G401.6 (cell line): Measurements from ENCODE around the gene ATF6.
"Not testable (repeated sequence)": the region's sequence is repeated elsewhere in the genome, so short reads cannot be mapped to it uniquely, and the experiment has no call there.

Experiments
- FAIRE-seq: peaks from 2 replicates; lab custom pipeline; 2012; peaks lifted over from hg19 to GRCh38; lab: Jason Lieb, UNC

The ATF6 gene, protein sequence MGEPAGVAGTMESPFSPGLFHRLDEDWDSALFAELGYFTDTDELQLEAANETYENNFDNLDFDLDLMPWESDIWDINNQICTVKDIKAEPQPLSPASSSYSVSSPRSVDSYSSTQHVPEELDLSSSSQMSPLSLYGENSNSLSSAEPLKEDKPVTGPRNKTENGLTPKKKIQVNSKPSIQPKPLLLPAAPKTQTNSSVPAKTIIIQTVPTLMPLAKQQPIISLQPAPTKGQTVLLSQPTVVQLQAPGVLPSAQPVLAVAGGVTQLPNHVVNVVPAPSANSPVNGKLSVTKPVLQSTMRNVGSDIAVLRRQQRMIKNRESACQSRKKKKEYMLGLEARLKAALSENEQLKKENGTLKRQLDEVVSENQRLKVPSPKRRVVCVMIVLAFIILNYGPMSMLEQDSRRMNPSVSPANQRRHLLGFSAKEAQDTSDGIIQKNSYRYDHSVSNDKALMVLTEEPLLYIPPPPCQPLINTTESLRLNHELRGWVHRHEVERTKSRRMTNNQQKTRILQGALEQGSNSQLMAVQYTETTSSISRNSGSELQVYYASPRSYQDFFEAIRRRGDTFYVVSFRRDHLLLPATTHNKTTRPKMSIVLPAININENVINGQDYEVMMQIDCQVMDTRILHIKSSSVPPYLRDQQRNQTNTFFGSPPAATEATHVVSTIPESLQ

DNA sequence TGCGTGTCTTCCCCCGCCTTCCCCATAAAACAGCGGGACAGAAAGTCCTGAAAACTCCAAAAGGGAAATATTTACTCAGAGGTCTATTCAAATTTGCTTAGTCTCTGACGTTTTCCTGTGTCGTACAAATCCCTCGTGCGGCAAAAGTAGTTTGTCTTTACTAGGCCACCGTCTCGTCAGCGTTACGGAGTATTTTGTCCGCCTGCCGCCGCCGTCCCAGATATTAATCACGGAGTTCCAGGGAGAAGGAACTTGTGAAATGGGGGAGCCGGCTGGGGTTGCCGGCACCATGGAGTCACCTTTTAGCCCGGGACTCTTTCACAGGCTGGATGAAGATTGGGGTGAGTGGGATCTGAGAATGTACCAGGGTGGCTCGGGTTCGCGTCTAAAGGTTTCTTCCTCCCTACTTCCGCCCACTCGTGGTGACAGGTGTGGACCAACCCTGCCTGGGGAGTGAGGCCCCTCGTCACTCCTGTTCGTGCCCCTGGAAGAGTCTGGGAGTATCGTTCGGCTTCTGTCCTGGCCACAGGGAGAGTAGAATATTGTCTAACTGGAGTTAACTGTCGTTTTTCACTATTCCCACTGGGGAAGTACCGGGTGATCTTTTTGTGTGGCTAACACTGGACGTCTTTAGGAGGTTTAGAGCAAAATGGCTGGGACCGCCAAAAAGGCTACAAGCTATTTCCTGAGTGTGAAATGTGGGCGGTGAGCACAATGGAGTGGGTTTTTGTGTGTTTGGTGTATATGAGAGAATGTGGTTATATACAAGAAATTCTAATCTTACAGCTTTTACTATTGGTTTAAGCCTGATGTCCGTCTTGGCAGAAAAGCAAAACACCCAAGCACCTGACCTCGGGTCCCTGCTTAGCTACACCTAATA lies at the start of gene ATF6:
TSS of gene ATF6 (plus strand) at position 219 of the 880 bp plus-strand sequence. CDS start at position 260, 41 bp downstream.
- FAIRE-seq, result peak; percentile 96

DNA sequence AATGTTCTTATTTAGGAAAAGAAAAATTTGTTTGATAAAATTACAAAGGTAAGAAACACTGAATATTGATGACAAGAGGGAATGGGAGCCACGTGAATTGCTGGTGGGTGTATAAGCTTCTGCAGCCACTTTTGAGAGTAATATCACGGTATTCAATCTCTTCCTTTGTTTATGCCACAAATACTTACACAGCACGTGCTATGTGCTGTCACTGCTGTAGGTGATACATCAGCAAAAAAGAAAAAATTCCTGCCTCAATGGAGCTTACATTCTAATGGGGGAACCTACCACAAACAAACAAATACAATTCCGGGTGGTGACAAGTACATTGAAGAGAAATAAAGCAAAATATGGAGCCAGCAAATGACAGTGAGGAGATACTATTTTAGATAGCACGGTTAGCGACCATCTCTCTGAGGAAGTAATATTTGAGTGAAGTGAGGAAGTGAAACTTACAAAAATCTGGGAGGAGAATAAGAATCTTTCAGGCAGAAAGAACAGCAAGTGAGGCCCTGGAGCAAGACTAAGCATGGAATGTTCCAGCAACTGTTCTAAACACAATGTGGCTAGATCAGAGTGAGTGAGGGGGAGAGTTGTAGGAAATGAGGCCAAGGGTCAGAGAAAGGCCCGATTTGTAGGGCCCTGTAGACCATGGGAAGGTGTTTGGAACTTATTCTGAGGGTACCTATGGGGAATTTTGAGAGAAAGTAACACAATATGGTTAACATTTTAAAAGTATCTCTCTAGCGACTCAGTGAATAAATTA lies 47.4 kb upstream of the ATF6 start:
- no peak for FAIRE-seq

DNA sequence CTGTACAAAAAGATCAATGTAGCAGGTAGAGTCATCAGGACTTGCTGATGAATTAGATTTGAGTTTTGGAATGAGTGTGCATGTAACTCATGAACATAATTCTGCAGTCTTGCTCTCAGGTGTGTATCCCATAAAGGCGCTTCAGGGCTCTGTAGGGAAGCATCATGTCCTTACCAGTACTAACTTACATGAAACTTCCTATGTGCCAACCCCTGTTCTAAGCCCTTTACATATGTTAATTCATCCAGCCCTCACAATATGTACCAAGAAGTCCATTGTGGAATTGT lies 46.9 kb upstream of the ATF6 start:
- no peak for FAIRE-seq

DNA sequence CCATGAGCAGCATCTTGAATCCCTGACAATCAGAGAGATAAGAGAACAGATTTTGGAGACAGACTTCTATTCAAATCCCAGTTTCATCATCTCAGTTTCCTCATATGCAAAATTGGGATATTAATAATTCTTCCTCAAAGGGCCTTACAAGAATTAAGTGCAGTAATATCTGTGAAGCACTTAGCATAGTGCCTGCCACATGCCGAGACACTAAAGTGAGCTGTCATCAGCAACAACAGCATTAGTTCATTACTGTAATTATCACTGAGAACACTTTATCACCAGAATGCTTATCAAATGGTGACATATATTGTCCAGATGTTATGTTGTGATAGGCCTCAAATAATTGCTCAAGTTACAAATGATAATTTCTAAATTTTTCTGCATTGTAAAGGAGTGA lies 45.7 kb upstream of the ATF6 start:
- no peak for FAIRE-seq

DNA sequence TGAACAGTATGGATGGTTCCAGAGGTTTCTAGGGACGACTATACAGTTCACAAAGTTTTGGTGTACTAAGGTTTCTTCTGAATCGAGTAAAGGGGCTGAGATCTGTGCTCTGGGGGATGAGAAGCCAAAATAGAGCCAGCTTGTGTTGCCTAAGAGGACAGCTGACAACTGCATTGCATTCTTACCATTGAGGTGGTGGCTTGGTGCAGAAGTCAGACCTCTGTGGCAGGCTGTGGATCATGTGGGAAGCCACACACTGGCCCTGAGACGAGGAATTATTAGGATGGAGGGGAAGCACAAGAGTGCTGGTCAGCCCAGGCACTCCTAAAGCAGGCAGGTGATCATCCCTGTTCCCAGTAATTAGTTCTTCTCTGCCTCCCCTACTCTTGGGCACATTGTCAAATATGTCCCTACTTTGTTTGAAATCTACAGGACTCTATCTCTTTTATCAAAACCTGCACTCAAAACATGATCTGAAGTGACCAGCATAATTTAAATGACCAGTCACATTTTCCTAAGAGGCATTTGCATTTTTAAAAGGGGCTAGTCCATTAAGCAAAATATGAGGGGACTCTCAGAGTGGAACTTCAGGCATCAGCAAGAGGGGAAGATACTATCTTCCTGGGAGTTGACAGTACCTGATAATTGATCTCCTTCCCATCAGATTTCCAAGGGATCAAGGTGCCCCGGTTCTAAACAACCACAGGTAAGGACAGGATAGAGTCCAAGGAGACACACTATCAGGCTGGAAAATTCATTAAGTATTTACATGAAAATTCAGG lies 45.0 kb upstream of the ATF6 start, which contains the start of gene FCRLB:
TSS of gene FCRLB (plus strand) at position 589 of the 782 bp plus-strand sequence. CDS start 1,129 bp downstream, outside the sequence.
- no peak for FAIRE-seq

DNA sequence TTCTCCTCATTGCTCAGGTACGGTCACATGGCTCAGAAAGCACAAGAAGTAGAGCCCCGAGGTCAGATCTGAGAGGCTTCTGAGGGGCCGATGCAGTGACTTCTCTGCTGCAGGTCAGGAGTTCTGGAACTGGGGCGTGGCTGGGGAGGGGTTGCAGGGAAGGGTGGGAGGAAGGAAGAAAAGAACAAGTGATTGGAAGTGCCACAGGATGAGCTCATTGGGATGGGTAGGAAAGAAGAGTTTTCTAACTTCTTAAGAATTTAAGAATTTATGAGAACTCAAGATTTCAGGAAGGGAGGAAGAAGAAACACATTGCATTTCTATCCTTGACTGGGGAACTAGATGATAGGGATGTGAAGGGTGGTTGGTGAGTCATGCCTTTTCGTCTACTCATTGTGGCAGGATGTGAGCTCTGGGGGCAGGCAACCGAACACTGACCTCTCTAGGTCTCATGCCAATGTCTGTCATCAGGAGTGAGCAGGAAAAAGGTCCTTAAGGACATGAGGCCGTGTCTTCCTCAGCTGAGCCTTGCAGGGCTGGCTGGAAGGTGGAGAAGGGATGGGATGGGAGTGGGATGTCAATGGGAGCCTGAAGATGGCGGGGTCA lies 44.3 kb upstream of the ATF6 start:
- no peak for FAIRE-seq

DNA sequence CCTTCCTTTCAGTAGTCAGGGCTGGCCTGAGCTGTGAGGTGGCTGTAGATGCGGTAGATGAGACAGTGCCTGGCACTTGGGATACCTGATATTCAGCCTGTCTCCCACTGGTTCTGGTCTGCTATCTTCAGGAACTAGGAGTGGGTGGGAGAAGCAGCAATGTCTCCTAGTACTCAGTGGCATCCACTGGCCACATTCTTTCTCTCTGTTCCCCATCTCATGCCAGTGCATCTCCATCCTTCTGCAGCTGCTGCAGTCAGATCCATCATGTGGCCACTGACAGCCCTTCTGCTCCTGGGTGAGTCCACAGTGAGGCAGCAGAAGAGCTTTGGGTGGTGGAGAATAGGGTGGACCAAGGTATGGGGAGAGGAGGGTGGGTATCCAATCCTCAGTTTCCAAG lies 43.7 kb upstream of the ATF6 start:
- no peak for FAIRE-seq

DNA sequence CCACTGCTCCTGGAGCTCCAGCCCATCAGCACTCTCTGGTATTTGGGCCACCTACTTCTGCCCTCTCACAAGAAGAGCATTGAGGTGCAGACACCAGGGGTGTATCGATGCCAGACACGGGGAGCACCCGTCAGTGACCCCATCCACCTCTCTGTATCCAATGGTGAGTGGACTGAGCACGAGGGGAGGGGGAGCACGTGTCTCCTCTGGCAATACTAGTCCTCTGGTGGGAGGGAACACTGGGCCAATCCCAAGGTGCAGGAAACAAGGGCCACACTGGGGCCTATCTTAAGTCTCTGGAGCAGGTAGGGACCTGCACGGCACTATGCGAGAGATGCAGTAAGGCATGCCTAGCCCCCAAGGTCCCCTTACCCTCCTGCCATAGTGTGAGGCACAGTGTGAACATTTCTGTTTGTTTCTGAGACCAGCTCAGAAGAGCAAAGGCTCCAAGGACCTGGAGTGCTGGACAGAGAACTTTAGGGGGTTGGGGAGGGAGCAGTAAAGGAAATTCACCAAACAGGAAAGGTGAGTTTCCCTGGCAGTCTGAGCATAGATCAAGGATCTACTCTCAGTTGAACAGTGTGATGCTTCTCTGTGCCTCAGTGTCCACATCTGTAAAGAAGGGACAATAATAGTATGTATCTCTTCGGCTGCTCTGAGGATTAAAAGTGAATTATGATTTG lies 42.5 kb upstream of the ATF6 start:
- FAIRE-seq, result no peak

DNA sequence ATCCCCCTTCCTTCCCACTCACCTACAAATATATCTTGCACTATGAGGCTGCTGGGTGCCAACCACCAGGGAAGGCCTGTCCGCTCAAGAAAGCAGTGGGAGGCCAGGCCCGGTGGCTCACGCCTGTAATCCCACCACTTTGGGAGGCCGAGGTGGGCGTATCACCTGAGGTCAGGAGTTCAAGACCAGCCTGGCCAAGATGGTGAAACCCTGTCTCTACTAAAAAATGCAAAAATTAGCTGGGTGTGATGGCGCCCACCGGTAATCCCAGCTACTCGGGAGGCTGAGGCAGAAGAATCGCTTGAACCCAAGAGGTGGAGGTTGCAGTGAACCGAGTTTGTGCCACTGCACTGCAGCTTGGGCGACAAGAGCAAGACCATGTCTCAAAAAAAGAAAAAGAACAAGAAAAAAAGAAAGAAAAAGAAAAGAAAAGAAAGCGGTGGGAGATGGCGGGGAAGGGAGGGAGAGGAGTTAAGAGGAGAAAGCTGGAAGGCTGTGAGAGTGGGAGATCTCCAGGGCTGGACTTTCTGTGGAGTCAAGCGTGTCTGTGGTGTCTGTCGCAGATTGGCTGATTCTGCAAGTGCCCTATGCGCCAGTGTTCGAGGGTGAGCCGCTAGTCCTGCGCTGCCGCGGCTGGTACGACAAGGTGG lies 40.7 kb upstream of the ATF6 start:
- FAIRE-seq, result not testable (repeated sequence)

DNA sequence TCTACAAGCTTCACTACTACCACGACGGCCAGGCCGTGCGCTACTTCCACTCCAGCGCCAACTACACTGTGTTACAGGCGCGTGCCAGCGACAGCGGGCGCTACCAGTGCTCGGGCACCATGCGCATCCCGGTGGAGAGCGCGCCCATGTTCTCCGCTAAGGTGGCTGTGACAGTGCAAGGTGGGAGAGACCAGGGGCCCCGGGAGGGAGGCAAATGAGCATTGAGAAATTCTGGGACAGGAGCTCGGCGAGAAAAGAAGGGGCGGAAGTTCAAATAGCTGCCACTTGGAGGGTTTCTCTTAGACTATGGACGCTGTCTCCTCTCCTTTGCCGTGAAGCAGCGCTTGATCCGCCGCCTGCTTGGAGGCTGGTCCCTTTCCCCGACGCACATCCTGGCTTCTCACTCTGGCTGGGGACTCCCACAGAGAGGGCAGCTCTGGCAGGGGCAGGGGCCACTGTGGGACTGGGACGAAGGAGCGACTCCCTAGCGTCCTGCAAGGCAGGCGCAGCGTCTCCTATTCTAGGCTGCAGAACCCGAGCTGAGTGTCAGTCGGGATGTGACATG lies 40.1 kb upstream of the ATF6 start:
- no peak for FAIRE-seq

DNA sequence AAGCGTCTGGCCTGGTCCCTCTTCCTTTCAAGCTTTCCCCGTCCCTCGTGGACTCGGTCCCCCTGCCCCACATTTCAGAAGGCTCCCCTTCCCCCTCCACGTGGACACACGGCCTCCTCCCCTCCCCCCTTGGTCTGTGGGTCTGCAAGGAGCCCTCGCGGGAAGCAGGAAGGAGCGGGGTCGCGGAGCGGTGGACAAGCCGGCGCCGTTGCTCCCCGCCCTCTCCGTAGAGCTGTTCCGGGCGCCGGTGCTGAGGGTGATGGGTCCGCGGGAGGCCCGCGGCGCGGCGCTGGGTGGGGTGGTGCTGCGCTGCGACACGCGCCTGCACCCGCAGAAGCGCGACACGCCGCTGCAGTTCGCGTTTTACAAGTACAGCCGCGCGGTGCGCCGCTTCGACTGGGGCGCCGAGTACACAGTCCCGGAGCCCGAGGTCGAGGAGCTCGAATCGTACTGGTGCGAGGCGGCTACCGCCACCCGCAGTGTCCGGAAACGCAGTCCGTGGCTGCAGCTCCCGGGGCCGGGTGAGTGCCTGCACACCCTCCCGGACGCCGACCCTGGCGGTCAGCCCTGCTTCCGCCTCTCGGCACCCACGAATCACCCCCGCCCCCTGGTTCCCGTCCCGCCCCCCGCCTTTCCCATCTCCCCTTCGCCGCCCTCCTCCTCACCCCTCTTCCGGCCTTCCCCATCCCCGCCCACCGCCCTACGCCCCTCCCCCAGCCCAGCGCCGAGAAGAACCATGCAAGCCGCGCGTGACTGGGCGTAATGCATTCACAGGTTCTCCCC lies 39.5 kb upstream of the ATF6 start:
- FAIRE-seq, result no peak

DNA sequence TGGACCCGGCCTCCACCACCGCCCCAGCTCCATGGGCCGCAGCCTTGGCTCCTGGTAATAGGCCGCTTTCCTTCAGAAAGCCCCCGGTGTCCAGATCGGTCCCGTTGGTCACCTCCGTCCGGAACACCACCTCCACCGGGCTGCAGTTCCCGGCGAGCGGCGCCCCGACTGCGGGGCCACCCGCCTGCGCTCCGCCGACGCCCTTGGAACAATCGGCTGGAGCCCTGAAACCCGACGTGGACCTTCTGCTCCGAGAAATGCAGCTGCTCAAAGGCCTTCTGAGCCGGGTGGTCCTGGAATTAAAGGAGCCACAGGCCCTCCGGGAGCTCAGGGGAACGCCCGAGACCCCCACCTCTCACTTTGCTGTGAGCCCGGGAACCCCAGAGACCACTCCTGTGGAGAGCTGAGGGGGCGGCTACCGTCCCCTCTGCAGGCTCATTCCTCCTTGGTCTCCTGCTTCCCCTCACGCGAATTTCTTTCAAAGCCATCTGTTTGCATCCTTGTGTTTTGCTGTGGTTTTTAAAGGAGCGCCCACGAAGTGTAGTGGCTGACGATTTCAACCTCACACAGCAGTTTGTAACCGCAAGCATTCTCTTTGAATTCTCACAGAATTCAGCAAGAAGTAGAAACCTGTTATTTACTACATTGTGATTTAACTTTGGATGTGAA lies 38.7 kb upstream of the ATF6 start:
- no peak for FAIRE-seq

DNA sequence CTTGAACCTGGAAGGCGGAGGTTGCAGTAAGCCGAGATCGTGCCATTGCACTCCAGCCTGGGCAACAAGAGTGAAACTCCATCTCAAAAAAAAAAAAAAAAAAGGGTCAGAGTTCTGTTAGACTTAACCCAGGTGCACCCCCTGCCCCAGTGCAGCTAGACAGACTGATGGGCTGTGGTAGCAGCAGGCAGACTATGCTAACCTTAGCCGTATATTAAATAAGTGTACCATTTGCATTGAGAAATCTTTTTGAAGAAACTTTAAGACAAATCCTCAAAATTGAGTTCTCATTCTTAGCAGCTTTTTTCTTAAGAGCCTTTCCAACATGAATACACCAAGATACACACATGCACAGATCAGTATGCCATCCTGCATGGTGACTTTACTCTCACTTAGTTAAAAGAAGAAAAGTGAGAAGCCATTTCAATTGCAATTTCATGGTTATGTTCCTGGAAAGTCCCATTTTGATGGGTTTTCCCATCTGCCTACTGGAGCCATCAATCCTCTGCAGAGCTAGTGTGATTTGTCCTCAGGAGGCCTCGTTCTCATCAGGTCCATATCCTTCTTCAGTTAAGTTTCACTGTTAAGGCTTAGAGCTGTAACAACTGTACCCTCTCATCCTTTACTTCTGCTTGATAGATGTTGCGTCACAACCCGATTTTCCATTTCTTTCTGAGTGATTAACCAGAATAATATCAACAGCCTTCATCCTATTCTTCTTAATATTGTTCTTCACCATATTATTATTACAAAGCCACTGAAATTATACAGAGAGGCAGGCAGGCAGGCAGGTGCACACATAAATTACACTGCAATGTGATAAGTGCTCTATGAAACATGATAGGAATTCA lies 37.5 kb upstream of the ATF6 start:
- FAIRE-seq, result no peak

DNA sequence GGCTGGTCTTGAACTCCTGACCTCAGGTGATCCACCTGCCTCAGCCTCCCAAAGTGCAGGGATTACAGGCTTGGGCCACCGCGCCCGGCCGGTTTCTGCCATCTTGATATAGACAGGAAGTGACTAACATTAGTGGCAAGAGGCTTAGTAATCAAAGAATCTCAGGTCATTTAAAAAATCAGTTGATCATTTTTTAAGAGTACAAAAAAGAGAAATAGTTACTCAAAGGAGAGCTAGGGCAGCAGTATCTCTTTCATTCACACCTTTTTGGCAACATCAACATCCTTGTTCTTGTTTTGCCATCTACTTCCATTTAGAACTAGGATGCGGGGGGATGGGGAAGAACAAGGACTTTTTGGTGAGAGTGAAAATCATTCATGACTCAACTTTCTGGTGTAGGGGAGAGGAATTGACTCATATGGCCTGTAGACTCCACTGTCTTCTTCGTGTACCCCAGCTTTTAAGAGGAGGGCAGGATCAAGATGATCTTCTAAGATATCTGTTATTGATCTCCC lies 36.0 kb upstream of the ATF6 start:
- no peak for FAIRE-seq

DNA sequence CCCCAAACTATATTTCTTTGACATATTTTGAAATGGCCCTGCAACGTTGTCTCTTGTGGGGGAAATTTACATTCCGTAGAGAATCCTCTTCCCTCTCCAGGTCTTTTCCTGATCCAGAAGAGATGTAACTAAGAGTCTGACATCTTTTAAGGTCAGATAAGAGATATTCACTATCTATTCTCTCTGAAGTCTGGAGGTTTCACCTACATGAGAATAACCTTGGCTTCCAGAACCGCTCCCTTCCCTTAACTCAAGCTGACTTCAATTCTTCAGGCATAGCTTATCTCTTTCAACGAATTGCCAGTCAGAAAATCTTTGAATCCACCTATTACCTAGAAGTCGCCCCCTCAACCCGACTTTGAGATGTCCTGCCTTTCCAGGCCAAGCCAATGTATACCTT lies 34.9 kb upstream of the ATF6 start:
- FAIRE-seq, result no peak

DNA sequence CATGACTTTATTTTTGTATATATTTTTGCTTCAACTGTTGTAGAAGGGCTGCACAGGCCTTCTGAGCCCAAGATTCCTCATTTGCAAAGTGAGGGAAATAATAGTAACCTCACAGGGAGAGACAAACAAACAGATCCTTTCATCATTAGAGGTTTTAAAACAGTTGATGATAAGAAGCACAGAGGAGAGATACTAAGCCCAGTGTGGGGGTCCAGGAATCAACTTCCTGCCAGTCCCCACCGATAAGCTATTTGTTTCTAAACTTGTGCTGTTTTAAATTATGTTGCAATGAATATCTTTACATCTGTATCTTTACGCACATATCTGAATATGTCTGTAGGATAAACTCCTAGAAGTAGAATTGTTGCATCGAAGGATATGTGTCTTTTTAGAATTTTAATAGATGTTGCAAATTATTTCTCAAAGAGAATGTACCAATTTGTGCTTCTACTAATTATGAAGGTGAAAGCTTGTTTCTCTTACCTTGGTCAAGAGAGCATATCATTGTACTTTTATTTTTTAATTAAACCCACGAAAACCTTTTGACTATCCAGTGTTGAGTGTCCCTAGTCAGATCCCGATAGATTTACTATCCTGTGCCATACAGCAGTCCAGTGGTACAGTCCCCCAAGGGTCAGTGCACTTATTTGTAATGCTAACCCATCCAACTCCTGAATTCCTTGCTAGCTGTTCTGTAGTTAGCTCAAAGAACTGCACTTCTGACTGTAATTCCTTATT lies 34.0 kb upstream of the ATF6 start:
- FAIRE-seq, result no peak
